8988T (cell line): ENCODE results near the gene IQGAP1.

Source experiments
- DNase-seq: peaks from one replicate; pipeline ENCODE4 v3.0.0; 2011

The IQGAP1 gene

GRCh38 chr15:90449206-90449735, 61.2 kb downstream of the IQGAP1 start:
- DNase-seq: no peak

GRCh38 chr15:90451053-90451850, 63.2 kb downstream of the IQGAP1 start:
- DNase-seq: no peak

GRCh38 chr15:90456236-90456635, 68.2 kb downstream of the IQGAP1 start:
- no peak for DNase-seq

DNA sequence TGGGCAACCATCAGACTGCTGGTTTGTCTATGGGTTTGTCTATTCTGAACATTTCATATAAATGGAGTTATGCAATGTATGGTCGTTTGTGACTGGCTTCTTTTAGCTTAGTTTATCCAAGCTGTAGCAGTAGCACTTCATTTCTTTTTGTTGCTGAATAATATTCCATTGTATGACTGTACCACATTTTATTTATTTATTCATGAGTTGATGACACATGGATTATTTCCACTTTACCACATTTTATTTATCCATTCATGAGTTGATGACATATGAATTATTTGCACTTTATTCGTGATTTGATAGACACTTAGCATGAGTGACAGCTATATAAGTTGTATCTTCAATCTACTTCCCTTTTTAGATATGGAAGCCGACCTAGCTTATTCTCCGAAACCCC, 70.0 kb downstream of the IQGAP1 start:
- DNase-seq: no peak

DNA sequence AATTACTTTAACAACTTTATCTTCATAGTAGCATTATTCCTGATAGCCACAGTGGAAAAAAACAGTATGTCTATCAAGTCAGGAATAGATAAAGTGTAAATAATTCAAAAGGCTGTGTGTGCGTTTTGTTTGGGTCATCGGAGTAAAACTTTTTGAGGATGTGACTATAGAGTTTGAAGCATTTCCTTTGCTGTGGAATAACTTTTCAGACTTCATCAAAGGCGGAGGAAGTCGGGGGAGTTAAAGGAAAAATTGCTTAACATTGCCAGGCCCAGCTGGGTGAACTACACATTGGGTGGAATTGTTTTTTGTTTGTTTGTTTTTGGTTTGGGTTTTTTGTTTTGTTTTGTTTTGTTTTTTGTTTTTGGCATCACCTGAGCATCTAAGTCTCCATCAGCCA, 71.3 kb downstream of the IQGAP1 start:
- no peak for DNase-seq

GRCh38 chr15:90460142-90460824, 72.2 kb downstream of the IQGAP1 start:
- DNase-seq: no peak

DNA sequence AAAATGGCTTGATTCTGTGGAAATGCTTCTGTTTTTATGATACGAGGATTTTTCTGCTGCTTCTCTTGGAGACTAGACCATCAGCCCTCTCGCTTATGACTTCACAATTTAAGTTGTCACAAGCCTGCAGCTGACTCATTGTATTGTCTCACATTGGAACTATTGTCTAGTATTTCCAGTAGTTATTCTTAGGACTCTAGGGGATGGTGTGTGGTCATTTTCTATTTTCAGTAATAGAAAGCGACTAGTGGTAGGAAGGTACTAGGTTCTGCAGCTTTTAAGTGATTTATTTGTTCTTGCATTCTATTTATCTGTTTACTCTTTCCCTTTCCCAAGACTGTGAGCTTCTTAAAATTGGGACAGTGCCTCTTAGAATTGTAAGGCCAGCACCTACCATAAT, 75.3 kb downstream of the IQGAP1 start:
- no peak for DNase-seq

GRCh38 chr15:90465140-90465929, 77.3 kb downstream of the IQGAP1 start:
- DNase-seq: no peak

GRCh38 chr15:90465930-90466567, 78.0 kb downstream of the IQGAP1 start:
- no peak for DNase-seq

DNA sequence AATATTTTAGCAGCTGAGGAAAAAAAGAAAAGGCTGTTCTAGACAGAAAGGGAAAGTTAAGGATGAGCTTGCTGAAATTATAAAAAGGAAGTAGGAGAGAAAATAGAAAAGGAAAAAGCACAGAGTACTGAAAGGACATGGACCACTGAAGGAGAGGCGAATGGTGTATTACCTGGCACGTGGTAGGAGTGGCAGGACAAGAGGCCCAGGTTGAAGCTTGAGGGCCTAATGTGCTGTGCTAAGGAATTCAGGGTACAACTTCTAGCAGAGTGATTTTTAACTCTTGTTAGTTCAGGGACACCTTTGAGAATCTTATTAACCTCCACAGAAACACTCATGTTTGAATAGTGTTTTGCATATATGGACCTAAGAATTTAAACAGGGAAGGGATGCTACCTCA, 81.7 kb downstream of the IQGAP1 start:
- DNase-seq: no peak

DNA sequence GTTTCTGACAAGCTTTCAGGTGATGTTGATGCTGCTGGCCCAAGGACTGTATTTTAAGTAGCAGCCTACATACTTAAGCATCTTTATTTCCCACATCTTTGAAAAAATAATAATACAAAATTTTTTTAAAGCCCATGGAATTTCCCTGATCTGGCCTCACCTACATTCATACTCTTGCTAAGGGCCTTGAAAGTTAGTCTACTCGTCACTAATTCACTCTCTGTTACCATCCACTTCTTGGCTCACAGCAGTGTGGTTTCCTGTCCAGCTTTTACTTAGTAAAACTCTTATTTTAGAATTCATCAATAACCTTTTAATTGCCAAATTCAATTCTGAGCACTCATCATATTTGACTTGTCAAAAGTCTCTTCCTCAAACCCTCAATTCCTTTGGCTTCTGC, 82.4 kb downstream of the IQGAP1 start:
- no peak for DNase-seq

- no peak for DNase-seq
Observed at GRCh38 chr15:90471126-90471525, 83.1 kb downstream of the IQGAP1 start.

DNA sequence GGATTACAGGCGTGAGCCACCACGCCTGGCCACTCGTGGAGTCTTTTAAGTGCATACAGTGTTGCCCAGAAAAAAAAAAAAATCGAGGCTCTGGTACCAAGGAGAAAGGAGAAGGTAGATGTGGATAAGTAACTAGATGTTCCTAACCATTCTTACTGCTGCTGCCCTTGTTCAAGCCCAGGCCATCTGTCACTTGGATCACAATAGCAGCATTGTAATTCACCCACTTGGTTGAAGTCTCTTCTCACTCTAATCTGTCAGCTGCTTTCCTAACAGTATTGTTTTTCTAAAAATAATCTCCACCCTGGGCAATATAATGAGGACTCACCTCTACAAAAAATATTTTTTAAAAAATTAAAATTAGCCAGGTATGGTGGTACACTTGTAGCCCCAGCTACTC, 83.7 kb downstream of the IQGAP1 start:
- no peak for DNase-seq

DNA sequence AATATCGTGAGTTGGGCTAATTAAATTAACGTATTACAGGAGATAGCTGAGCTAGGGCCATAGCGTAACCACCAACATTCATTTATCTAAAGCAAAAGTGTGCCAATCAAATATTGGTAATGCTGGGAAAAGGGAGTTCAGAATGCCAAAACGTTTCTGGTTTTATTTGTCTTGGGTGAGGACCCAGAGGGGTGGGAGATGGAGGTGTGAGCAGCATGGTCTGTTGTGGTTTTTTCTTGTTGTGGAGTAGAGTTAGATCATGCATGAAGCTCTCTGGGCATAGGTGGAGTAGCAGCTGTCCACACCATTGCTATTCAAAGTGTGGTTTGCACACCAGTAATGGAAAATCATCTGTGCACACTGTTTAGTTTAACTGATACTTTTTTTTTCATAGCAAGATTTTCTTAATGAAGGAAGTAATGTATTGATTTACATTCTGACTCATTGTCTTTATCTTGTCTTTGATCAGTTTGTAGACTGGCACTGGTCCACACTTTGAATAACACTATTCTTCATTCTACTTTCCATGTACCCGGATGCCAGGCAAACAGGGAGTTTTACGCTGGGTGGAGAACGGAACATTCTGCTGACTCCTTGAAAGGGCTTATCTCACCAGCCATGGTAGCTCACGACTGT, 90.9 kb downstream of the IQGAP1 start:
- DNase-seq: no peak

- DNase-seq: no peak
Observed at GRCh38 chr15:90479656-90480055, 91.6 kb downstream of the IQGAP1 start.

DNA sequence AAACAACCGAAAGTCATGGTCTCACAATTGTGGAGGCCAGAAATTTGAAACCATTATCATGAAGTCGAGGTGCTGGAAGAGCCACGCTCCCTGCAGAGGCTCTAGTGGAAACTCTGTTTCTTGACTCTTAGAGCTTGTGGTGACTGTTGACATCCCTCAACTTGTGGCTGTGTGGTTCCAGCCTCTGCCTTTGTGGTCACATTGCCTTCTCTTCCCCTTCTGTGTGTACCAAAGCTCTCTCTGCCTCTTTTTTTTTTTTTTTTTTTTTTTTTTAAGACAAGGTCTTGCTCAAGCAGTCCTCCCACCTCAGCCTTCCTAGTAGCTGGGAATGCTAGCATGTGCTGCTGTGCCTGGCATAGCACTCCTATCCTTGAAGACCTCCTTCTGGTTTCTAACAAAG, 93.0 kb downstream of the IQGAP1 start:
- no peak for DNase-seq

GRCh38 chr15:90482124-90483011, 94.3 kb downstream of the IQGAP1 start:
- no peak for DNase-seq

DNA sequence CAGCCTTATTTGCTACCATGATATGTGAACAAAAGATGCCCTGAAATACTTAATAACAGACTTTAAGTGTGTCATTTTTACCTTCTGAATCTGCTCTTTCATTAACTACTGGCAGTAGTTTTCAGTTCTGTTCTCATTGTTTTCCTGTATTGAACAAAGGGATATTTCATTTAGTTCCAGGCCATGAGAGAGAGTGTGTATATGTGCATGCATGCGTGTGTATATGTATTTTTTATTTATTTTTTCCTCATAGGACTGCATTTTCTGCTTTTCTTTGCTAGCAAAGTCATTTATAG, 94.9 kb downstream of the IQGAP1 start:
- no peak for DNase-seq

GRCh38 chr15:90483637-90484036, 95.6 kb downstream of the IQGAP1 start:
- no peak for DNase-seq

DNA sequence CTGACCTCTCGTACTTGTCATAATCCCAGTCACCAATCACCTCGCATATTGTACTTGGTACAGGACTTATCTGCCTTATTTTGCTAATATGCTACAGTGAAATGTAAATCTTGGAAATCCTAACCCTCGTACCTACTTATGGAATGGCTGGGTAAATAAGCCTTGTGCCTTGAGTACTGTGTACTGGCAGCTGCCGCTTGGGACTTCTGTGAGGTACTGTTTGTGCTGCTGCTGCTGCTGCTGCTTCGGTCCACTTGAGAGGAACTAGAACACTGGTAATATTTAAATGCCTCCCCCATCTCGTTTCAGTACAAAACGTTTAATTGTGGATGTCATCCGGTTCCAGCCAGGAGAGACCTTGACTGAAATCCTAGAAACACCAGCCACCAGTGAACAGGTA, 99.1 kb downstream of the IQGAP1 start:
- DNase-seq: no peak

- no peak for DNase-seq
Observed at GRCh38 chr15:90489514-90489913, 101.5 kb downstream of the IQGAP1 start.

DNA sequence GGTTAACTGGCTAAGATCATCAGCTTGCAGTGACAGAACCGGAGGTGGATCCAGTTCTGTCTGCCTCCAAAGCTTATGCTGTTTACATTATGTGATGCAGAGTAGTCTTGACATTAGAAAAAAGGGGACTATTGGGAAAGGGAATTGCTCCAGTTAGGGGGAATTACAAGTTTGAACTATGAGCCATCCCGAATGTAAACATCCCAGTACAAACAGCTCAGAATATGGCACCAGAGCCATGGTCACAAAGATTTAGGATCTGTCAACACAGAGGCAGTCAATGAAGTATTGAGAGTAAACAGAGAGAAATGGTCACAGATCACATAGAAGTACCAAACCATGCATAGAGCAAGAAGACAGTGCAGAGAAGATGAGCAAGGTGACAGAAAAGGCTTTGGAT, 101.9 kb downstream of the IQGAP1 start:
- no peak for DNase-seq
